ENCODE data around the gene RCOR1. TPM values are rescaled to one million over a fixed set of nuclear protein-coding genes. Genes with fewer than 3 reads are reported as not detected.

The RCOR1 gene
- polyA plus RNA-seq, 1 experiment, result 16.7 TPM

GRCh38 chr14:102645746-102646440 lies 53.4 kb downstream of the RCOR1 start:
- DNase-seq (ENCODE audit: low read depth, low spot score), result no peak
- no peak for TF ChIP-seq CTCF (IDR thresholded peaks at IDR 0.05; ENCODE audit: low read depth, low read length)

GRCh38 chr14:102646615-102647014 lies 54.2 kb downstream of the RCOR1 start:
- ChIA-PET POLR2A (no interaction called here), CTCF (interaction anchor here (1.3 kb wide), 1 partner anchor 17 kb away, joined by 3 read pairs; no protein-coding TSS in a partner anchor)
- no peaks in the 10 kb centered on the region for H3K9me3 ChIP-seq (ENCODE audit: control insufficient read depth, insufficient read depth, low read length)
- no peak for DNase-seq (ENCODE audit: low read depth, low spot score)
- no peak overlapping the region for H3K4me3 ChIP-seq (ENCODE audit: low read depth, low read length)
- no peaks in the 10 kb centered on the region for H3K27me3 ChIP-seq (ENCODE audit: control insufficient read depth, insufficient read depth, low read length)
- no peak overlapping the region for H3K27ac ChIP-seq (ENCODE audit: low read depth, low read length)
- TF ChIP-seq CTCF (IDR thresholded peaks at IDR 0.05; ENCODE audit: low read depth, low read length), result no peak

More at GRCh38 chr14:102645746-102646440, 53.4 kb downstream of the RCOR1 start:
- POLR2A ChIA-PET, result no interaction called here
- Histone ChIP-seq H3K9me3 (ENCODE audit: control insufficient read depth, insufficient read depth, low read length) (no peaks in the 10 kb centered on the region), H3K27me3 (ENCODE audit: control insufficient read depth, insufficient read depth, low read length) (no peaks in the 10 kb centered on the region), H3K4me3 (ENCODE audit: low read depth, low read length) (no peak overlapping the region), H3K27ac (ENCODE audit: low read depth, low read length) (no peak overlapping the region)
- CTCF ChIA-PET, result interaction anchor here (0.7 to 1.3 kb wide), 2 partner anchors 16 to 51 kb away, joined by 3 read pairs; no protein-coding TSS in a partner anchor

GRCh38 chr14:102652194-102652593 lies 59.7 kb downstream of the RCOR1 start:
- H3K4me3 ChIP-seq (ENCODE audit: low read depth, low read length), result no peak overlapping the region
- no peak for TF ChIP-seq CTCF (IDR thresholded peaks at IDR 0.05; ENCODE audit: low read depth, low read length)
- no peak for DNase-seq (ENCODE audit: low read depth, low spot score)
- no peaks in the 10 kb centered on the region for H3K9me3 ChIP-seq (ENCODE audit: control insufficient read depth, insufficient read depth, low read length)
- H3K27ac ChIP-seq (ENCODE audit: low read depth, low read length), result no peak overlapping the region
- POLR2A ChIA-PET, result no interaction called here
- CTCF ChIA-PET, result interaction anchor here (2.8 kb wide), 1 partner anchor 58 kb away, joined by 9 read pairs; no protein-coding TSS in a partner anchor
- H3K27me3 ChIP-seq (ENCODE audit: control insufficient read depth, insufficient read depth, low read length), result no peaks in the 10 kb centered on the region

GRCh38 chr14:102654298-102654697 lies 61.8 kb downstream of the RCOR1 start:
- Histone ChIP-seq H3K27ac (ENCODE audit: low read depth, low read length) (no peak overlapping the region), H3K9me3 (ENCODE audit: control insufficient read depth, insufficient read depth, low read length) (no peaks in the 10 kb centered on the region), H3K27me3 (ENCODE audit: control insufficient read depth, insufficient read depth, low read length) (no peaks in the 10 kb centered on the region), H3K4me3 (ENCODE audit: low read depth, low read length) (no peak overlapping the region)
- CTCF ChIA-PET, result no interaction called here
- TF ChIP-seq CTCF (IDR thresholded peaks at IDR 0.05; ENCODE audit: low read depth, low read length), result no peak
- POLR2A ChIA-PET, result no interaction called here
- DNase-seq (ENCODE audit: low read depth, low spot score), result no peak

GRCh38 chr14:102655137-102655536 lies 62.7 kb downstream of the RCOR1 start:
- no peak for DNase-seq (ENCODE audit: low read depth, low spot score)
- Histone ChIP-seq H3K27ac (ENCODE audit: low read depth, low read length) (no peak overlapping the region), H3K27me3 (ENCODE audit: control insufficient read depth, insufficient read depth, low read length) (no peaks in the 10 kb centered on the region), H3K4me3 (ENCODE audit: low read depth, low read length) (no peak overlapping the region), H3K9me3 (ENCODE audit: control insufficient read depth, insufficient read depth, low read length) (no peaks in the 10 kb centered on the region)
- POLR2A ChIA-PET, result interaction anchor here (0.6 to 0.7 kb wide), 2 partner anchors 64 to 332 kb away, joined by 3 to 4 read pairs; no protein-coding TSS in a partner anchor
- CTCF ChIA-PET, result interaction anchor here (0.7 to 1.7 kb wide), 3 partner anchors 40 to 61 kb away, joined by 3 to 10 read pairs (median 6); no protein-coding TSS in a partner anchor
- no peak for TF ChIP-seq CTCF (IDR thresholded peaks at IDR 0.05; ENCODE audit: low read depth, low read length)
